Testis (tissue), 3 donors: ENCODE results near the gene SYMPK. TPM values are rescaled to one million over a fixed set of nuclear protein-coding genes. Genes with fewer than 3 reads are reported as not detected.
A peak's percentile ranks its signal among the peaks of the same experiment; 100 is the strongest.

Source experiments
- DNase-seq: peaks from one replicate; pipeline ENCODE4 v3.0.0-alpha.2; 2019
- H3K27ac ChIP-seq, 2 donors: fragments of 200-600 bp; sonication (generic); one replicate each; pipeline ENCODE4 v1.5.1; 2019
- H3K27me3 ChIP-seq: fragments of 200-600 bp; sonication (generic); one replicate; pipeline ENCODE4 v1.5.1; 2019
- H3K36me3 ChIP-seq: fragments of 200-600 bp; sonication (generic); one replicate; pipeline ENCODE4 v1.5.1; 2017; ENCODE audit warnings: low read depth; ENCODE audit errors: missing control alignments
- H3K4me1 ChIP-seq: fragments of 200-600 bp; sonication (generic); one replicate; pipeline ENCODE4 v1.5.1; 2019
- H3K4me3 ChIP-seq, 2 donors: fragments of 200-600 bp; sonication (generic); one replicate each; pipeline ENCODE4 v1.5.1; 2017 to 2019
- H3K9me3 ChIP-seq: fragments of 200-600 bp; sonication (generic); one replicate; pipeline ENCODE4 v1.5.1; 2017
- POLR2A ChIP-seq: fragments of 450-650 bp; IDR thresholded peaks from one replicate; pipeline ENCODE4 v1.6.1; 2017; ENCODE audit warnings: antibody characterized with exemption, mild to moderate bottlenecking, moderate library complexity
- WGBS, 2 donors: methylation state at CpG; one replicate each; pipeline ENCODE4 v1.1.5; 2018; 5-methylcytosine and 5-hydroxymethylcytosine counted together
- intact Hi-C: fragments of 100-400 bp; cut with DNase I; formaldehyde crosslinking; loops from one replicate; pipeline ENCODE4 v1.15.1; 2023; ENCODE audit warnings: low total_unique reads
- polyA plus RNA-seq: library from polyadenylated mRNA; stranded (reverse); fragments of 350-450 nt; fragmentation: Illumina TruSeq; extraction: RNeasy Lipid Tissue Mini Kit (QIAGEN cat#74804); gene quantifications from one replicate; pipeline ENCODE4 v1.2.3, GENCODE V29; 2014; ENCODE audit warnings: low read depth, low replicate concordance; ENCODE audit not compliant: insufficient read depth
- total RNA-seq, 2 donors: library from RNA; depleted of rRNA; stranded (reverse); fragments of >200 nt; gene quantifications; one replicate each; pipeline ENCODE4 v1.2.3, GENCODE V29; 2016
- TF ChIP-seq, protein P1 (sequence below), 3 experiments: fragments of 450-650 bp in 2 of 3; fragments of 200-600 bp in 1 of 3; sonication (generic) in 1 of 3; IDR thresholded peaks; one replicate each; pipeline ENCODE4 v1.5.1; 2016 to 2019; ENCODE audit warnings: antibody characterized with exemption in 3 of 3, mild to moderate bottlenecking in 2 of 3, moderate library complexity in 1 of 3

SYMPK gene
- total and polyA plus RNA-seq, 3 donors from 2014 or later = 123 to 195 (median 142) TPM

DNA sequence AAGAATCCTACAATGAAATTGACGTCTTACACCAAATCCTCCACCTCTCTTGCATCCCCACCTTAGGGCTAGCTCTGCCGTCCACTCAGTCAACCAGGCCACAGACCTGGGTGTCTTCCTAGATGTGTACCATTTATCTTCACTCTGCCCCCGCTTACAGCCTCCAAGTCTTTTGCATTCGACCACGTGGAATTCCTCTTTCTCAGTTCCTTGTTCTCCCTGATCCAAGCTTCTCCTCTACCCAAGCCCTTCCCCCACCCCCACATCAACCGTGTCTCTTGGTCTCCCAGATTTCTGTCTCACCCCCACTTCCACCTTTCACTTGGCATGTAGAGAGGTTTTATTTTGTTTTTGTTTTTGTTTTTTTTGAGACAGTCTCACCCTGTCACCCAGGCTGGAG lies 69.1 kb downstream of the SYMPK start:
- H3K9me3 ChIP-seq = no peaks in the 10 kb centered on the region
- H3K36me3 ChIP-seq = no peaks in the 10 kb centered on the region
- H3K4me1 ChIP-seq = peaks cover 19% of the 10 kb centered on the region
- no peak for DNase-seq
- H3K27ac ChIP-seq = no peak overlapping the region
- no peak overlapping the region for H3K4me3 ChIP-seq
- TF ChIP-seq, protein P1, sequence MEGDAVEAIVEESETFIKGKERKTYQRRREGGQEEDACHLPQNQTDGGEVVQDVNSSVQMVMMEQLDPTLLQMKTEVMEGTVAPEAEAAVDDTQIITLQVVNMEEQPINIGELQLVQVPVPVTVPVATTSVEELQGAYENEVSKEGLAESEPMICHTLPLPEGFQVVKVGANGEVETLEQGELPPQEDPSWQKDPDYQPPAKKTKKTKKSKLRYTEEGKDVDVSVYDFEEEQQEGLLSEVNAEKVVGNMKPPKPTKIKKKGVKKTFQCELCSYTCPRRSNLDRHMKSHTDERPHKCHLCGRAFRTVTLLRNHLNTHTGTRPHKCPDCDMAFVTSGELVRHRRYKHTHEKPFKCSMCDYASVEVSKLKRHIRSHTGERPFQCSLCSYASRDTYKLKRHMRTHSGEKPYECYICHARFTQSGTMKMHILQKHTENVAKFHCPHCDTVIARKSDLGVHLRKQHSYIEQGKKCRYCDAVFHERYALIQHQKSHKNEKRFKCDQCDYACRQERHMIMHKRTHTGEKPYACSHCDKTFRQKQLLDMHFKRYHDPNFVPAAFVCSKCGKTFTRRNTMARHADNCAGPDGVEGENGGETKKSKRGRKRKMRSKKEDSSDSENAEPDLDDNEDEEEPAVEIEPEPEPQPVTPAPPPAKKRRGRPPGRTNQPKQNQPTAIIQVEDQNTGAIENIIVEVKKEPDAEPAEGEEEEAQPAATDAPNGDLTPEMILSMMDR (IDR thresholded peaks at IDR 0.05) = no peak
- TF ChIP-seq POLR2A = no peak
- WGBS, 2 donors = 53 to 54% methylated on average over 6 of the region's 6 CpGs
- H3K27me3 ChIP-seq = no peaks in the 10 kb centered on the region
- intact Hi-C loops = no loop called here

DNA sequence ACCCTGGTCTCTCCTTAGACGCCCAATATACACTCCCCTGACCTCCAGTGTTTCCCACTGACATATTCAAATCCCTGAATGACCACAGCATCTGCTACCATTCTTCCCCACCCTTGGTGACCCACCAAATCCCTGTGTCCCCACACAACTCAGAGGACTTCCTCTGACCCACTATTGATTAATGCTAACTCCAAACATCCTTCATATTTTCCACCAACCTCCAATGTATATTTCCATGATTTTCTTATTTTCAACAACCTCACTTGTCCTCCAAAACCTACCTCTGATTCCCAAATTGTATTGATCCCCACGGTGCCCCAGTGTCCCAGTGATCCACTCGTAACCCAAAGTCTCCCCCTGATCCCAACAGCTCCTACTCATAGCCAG lies 69.8 kb downstream of the SYMPK start:
- WGBS, 2 donors = 40 to 45% methylated on average over 3 of the region's 3 CpGs
- TF ChIP-seq, protein P1 (IDR thresholded peaks at IDR 0.05) = no peak
- TF ChIP-seq POLR2A = no peak
- intact Hi-C loops = no loop called here
- Histone ChIP-seq H3K4me1 (peaks cover 15% of the 10 kb centered on the region), H3K36me3 (no peaks in the 10 kb centered on the region), H3K27ac (no peak overlapping the region), H3K4me3 (no peak overlapping the region), H3K9me3 (no peaks in the 10 kb centered on the region), H3K27me3 (no peaks in the 10 kb centered on the region)
- DNase-seq = no peak

- intact Hi-C loops = no loop called here
- Histone ChIP-seq H3K4me1 (peaks cover 15% of the 10 kb centered on the region), H3K27me3 (no peaks in the 10 kb centered on the region), H3K27ac (peak within 1 kb of the TSS in 1 of 2 donors; percentile 80), H3K9me3 (no peaks in the 10 kb centered on the region), H3K36me3 (no peaks in the 10 kb centered on the region), H3K4me3 (peak within 1 kb of the TSS; percentile 52 to 91)
- TF ChIP-seq POLR2A = peak; percentile 13
- TF ChIP-seq, protein P1 (IDR thresholded peaks at IDR 0.05) = no peak
- peak; percentile 100 for DNase-seq
- 0 to 1% methylated on average over 8 to 69 of the region's 86 CpGs for WGBS, 2 donors
Observed at GRCh38 chr19:45792470-45793177, 70.3 kb downstream of the SYMPK start, which contains the start of gene DMWD. TSS of gene DMWD (minus strand) at chr19:45792845. CDS start at chr19:45792756, 89 bp downstream.

DNA sequence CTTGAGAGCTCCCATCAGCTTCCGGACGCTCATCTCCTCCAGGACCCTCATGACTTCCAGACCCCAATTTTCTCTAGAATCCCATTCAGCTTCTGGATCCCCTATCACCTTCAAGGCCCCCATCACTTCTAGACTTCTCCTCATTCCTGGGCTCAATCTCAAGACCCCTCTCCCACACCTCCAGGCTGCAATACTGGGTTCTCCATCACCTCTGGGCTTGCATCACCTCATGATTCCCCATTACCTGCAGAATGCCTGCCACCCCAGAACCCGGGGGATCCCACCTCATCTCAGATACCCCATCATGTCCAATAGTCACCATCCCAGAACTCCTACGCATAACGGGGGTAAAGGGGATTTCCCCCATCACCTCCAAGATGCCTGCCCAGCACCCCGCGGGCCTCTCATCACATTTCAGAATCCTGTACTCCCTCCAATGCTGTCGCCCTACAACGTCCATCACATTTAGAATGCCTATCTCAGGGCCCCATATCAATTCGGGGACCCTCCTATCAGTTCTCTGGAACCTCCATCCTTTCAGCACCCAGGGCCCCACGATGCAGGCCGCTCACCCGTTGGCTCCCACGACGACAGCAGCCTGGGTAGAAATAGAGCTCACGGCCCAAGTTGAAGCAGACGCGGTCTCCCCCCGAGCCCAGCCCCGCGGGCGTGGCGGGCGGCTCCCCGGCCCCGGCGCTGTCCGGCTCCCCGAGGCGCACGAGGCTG lies 71.0 kb downstream of the SYMPK start:
- no peak for DNase-seq
- intact Hi-C loops = no loop called here
- H3K36me3 ChIP-seq = no peaks in the 10 kb centered on the region
- no peaks in the 10 kb centered on the region for H3K9me3 ChIP-seq
- peak overlapping the region; percentile 52 to 91 for H3K4me3 ChIP-seq
- peaks cover 15% of the 10 kb centered on the region for H3K4me1 ChIP-seq
- 3 to 9% methylated on average over 11 to 30 of the region's 31 CpGs for WGBS, 2 donors
- H3K27ac ChIP-seq = peak overlapping the region in 1 of 2 donors; percentile 80
- TF ChIP-seq, protein P1 (IDR thresholded peaks at IDR 0.05) = no peak
- no peak for TF ChIP-seq POLR2A
- no peaks in the 10 kb centered on the region for H3K27me3 ChIP-seq
